ENCODE data around the gene IL37.

GRCh38 chr2:112924360-112924759 lies 13.4 kb downstream of the IL37 start:
- TF ChIP-seq CTCF (conservative IDR thresholded peaks at IDR 0.05 in 1 of 2, IDR thresholded peaks at IDR 0.05 in 1 of 2; ENCODE audit: low read depth in 1 of 2, low read length in 2 of 2) (no peak), EZH2 (IDR thresholded peaks at IDR 0.05; ENCODE audit: low read length, missing control alignments) (no peak)

Measured in fibroblast of lung (primary cell).